IMR-90 (cell line): Measurements from ENCODE around the gene DAAM1. TPM values are rescaled to one million over a fixed set of nuclear protein-coding genes. Genes with fewer than 3 reads are reported as not detected.

ENCODE experiments used
- ATAC-seq: fragments of 200-7000 bp; cut with Tn5 transposase; 2 replicates; pipeline ENCODE4 v1.9.1; 2020; ENCODE audit warnings: low read depth, mild to moderate bottlenecking, moderate library complexity
- BruUV-seq: library from RNA; stranded (reverse); fragments of 400-500 nt; replicated peaks from 2 replicates; lab custom pipeline; 2021; lab: Mats Ljungman, UMichigan
- CTCF ChIA-PET: fragments of 300-600 bp; formaldehyde crosslinking; extraction: SDS; loops from one replicate; lab custom pipeline; 2021; ENCODE audit warnings: antibody characterized with exemption; lab: Yijun Ruan, JAX
- POLR2A ChIA-PET: fragments of 300-600 bp; sonication (Branson Sonifier 250); formaldehyde crosslinking; loops from one replicate; lab custom pipeline; 2022; ENCODE audit warnings: antibody characterized with exemption; ENCODE audit not compliant: unreplicated experiment; lab: Charles Lee
- DNase-seq: peaks from one replicate; pipeline ENCODE4 v3.0.0; 2013
- H2AFZ ChIP-seq: replicated peaks from 2 replicates; pipeline ENCODE3; 2013; ENCODE audit warnings: low read length, mild to moderate bottlenecking; ENCODE audit not compliant: poor library complexity
- H2AK5ac ChIP-seq: 2 replicates; pipeline ENCODE4 v1.6.1; 2013; ENCODE audit warnings: low read depth, low read length, inconsistent platforms
- H2AK9ac ChIP-seq: replicated peaks from 2 replicates; pipeline ENCODE3; 2013; ENCODE audit warnings: mild to moderate bottlenecking, low read depth, low read length, moderate library complexity; ENCODE audit not compliant: poor library complexity
- H2BK120ac ChIP-seq: 2 replicates; pipeline ENCODE4 v1.6.1; 2013; ENCODE audit warnings: low read depth, low read length, inconsistent platforms
- H2BK15ac ChIP-seq: 3 replicates; pipeline ENCODE4 v1.6.1; 2013; ENCODE audit warnings: low read depth, low read length, inconsistent platforms
- H2BK20ac ChIP-seq: 2 replicates; pipeline ENCODE4 v1.6.1; 2013; ENCODE audit warnings: low read depth, mild to moderate bottlenecking, inconsistent platforms, low read length, moderate library complexity
- H2BK5ac ChIP-seq: 2 replicates; pipeline ENCODE4 v1.6.1; 2013; ENCODE audit warnings: mild to moderate bottlenecking, low read depth, low read length, inconsistent platforms; ENCODE audit not compliant: poor library complexity, severe bottlenecking
- H3K14ac ChIP-seq: replicated peaks from 2 replicates; pipeline ENCODE4 v1.6.1; 2013; ENCODE audit warnings: low read depth, low read length, inconsistent platforms
- H3K18ac ChIP-seq: 2 replicates; pipeline ENCODE4 v1.6.1; 2013; ENCODE audit warnings: low read depth, low read length, control low read depth
- H3K23ac ChIP-seq: 2 replicates; pipeline ENCODE4 v1.6.1; 2013; ENCODE audit warnings: low read depth, low read length, inconsistent platforms
- H3K27ac ChIP-seq: 2 replicates; pipeline ENCODE4 v1.5.1; 2013; ENCODE audit warnings: mild to moderate bottlenecking, control low read depth, low read length; ENCODE audit not compliant: insufficient read depth
- H3K27me3 ChIP-seq: 2 replicates; pipeline ENCODE4 v1.6.1; 2013; ENCODE audit warnings: low read length; ENCODE audit not compliant: control insufficient read depth, insufficient read depth
- H3K36me3 ChIP-seq: 2 replicates; pipeline ENCODE4 v1.6.1; 2013; ENCODE audit warnings: low read length, mixed read lengths; ENCODE audit not compliant: control insufficient read depth, insufficient read depth
- H3K4ac ChIP-seq: 2 replicates; pipeline ENCODE4 v1.6.1; 2013; ENCODE audit warnings: low read depth, low read length, inconsistent platforms
- H3K4me1 ChIP-seq: 2 replicates; pipeline ENCODE4 v1.6.1; 2013; ENCODE audit warnings: low read length, mixed read lengths; ENCODE audit not compliant: control insufficient read depth, insufficient read depth
- H3K4me2 ChIP-seq: 2 replicates; pipeline ENCODE4 v1.6.1; 2013; ENCODE audit warnings: low read depth, mild to moderate bottlenecking, control low read depth, low read length, moderate library complexity
- H3K4me3 ChIP-seq: 2 replicates; pipeline ENCODE4 v1.5.1; 2013; ENCODE audit warnings: low read depth, mild to moderate bottlenecking, control low read depth, low read length, moderate library complexity; ENCODE audit not compliant: insufficient read depth
- H3K56ac ChIP-seq: 2 replicates; pipeline ENCODE4 v1.6.1; 2013; ENCODE audit warnings: low read length, inconsistent platforms; ENCODE audit not compliant: insufficient read depth; ENCODE audit errors: extremely low read depth
- H3K79me1 ChIP-seq, 2 experiments: 2 replicates each; pipeline ENCODE4 v1.6.1; 2013; ENCODE audit warnings: low read length in 2 of 2, inconsistent platforms in 1 of 2, low read depth in 1 of 2
- H3K9ac ChIP-seq: 2 replicates; pipeline ENCODE4 v1.6.1; 2013; ENCODE audit warnings: low read depth, low read length, control low read depth
- H3K9me1 ChIP-seq: 2 replicates; pipeline ENCODE4 v1.6.1; 2013; ENCODE audit warnings: low read length, inconsistent platforms; ENCODE audit not compliant: insufficient read depth
- H3K9me3 ChIP-seq: 2 replicates; pipeline ENCODE4 v1.6.1; 2013; ENCODE audit warnings: low read length; ENCODE audit not compliant: control insufficient read depth, insufficient read depth
- H4K20me1 ChIP-seq: 2 replicates; pipeline ENCODE4 v1.6.1; 2013; ENCODE audit warnings: low read length, inconsistent platforms; ENCODE audit not compliant: insufficient read depth
- H4K5ac ChIP-seq: 2 replicates; pipeline ENCODE4 v1.6.1; 2013; ENCODE audit warnings: mild to moderate bottlenecking, low read depth, low read length, control low read depth
- H4K8ac ChIP-seq, 2 experiments: 2 replicates each; pipeline ENCODE4 v1.6.1; 2013; ENCODE audit warnings: low read depth in 2 of 2, low read length in 2 of 2, control low read depth in 1 of 2, inconsistent platforms in 1 of 2
- H4K91ac ChIP-seq: 2 replicates; pipeline ENCODE4 v1.6.1; 2013; ENCODE audit warnings: low read depth, low read length, inconsistent platforms; ENCODE audit not compliant: insufficient read depth
- MAFK ChIP-seq: IDR thresholded peaks from 2 replicates; pipeline ENCODE4 v1.6.1; 2012; ENCODE audit warnings: low read depth, low read length, improper control_type of control experiment
- MAZ ChIP-seq: IDR thresholded peaks from 2 replicates; pipeline ENCODE4 v1.6.1; 2012; ENCODE audit warnings: low read depth, mild to moderate bottlenecking, low read length, improper control_type of control experiment, moderate library complexity, borderline replicate concordance
- WGBS, 2 experiments: methylation state at CpG; one replicate each; pipeline versions ENCODE4 v1.1.5 to v1.1.7; 2013; ENCODE audit warnings: missing lambda C conversion rate in 2 of 2; ENCODE audit not compliant: insufficient read length in 1 of 2; ENCODE audit errors: extremely low coverage in 2 of 2; 5-methylcytosine and 5-hydroxymethylcytosine counted together
- dilution Hi-C: fragments of 300-500 bp; cut with HindIII; formaldehyde crosslinking; loops from one replicate; pipeline ENCODE4 v1.14.3; 2018; ENCODE audit warnings: low sequenced_read_pairs; ENCODE audit not compliant: unreplicated experiment
- in situ Hi-C: fragments of 300-500 bp; cut with MboI; formaldehyde crosslinking; loops from 3 replicates; pipeline ENCODE4 v1.14.3; 2019; ENCODE audit warnings: low sequenced_read_pairs, inconsistent platforms, mixed read lengths
- intact Hi-C: fragments of 100-400 bp; cut with micrococcal nuclease; formaldehyde crosslinking; loops from 2 replicates; pipeline ENCODE4 v1.10.0; 2022
- polyA plus RNA-seq, 3 experiments: library from polyadenylated mRNA; depleted of rRNA; stranded (reverse); fragments of >200 nt; gene quantifications; 2 replicates each; pipeline ENCODE4 v1.2.3, GENCODE V29; 2012; ENCODE audit warnings: low replicate concordance in 1 of 3
- total RNA-seq: library from RNA; depleted of rRNA; stranded (reverse); fragments of >200 nt; gene quantifications from 2 replicates; pipeline ENCODE4 v1.2.3, GENCODE V29; 2012

The DAAM1 gene
- total and polyA plus RNA-seq, 2 of the 4 experiments (the other 2 are of a cell fraction), result 4.8 to 5.4 TPM

- Histone ChIP-seq H2BK20ac (no peak overlapping the region), H3K79me1 (no peaks in the 10 kb centered on the region), H3K23ac (no peak overlapping the region), H3K27ac (no peak overlapping the region), H3K4me3 (no peak overlapping the region), H3K27me3 (no peaks in the 10 kb centered on the region), H3K9ac (no peak overlapping the region), H3K4ac (no peak overlapping the region), H2BK15ac (no peak overlapping the region), H2BK5ac (no peak overlapping the region), H4K8ac (no peak overlapping the region), H4K91ac (no peak overlapping the region), H2BK120ac (no peak overlapping the region), H3K9me3 (no peaks in the 10 kb centered on the region), H3K4me1 (peaks cover 2% of the 10 kb centered on the region), H3K56ac (no peak overlapping the region), H3K9me1 (peaks cover 2% of the 10 kb centered on the region; the same call in 1 of the 2 replicates), H2AFZ (no peak overlapping the region), H3K14ac (no peak overlapping the region), H2AK5ac (no peak overlapping the region), H3K18ac (no peak overlapping the region; the same call in 1 of the 2 replicates), H3K36me3 (no peaks in the 10 kb centered on the region), H3K4me2 (no peak overlapping the region), H4K5ac (no peak overlapping the region), H2AK9ac (no peak overlapping the region), H4K20me1 (no peaks in the 10 kb centered on the region)
- no peak for ATAC-seq
- POLR2A ChIA-PET, result interaction anchor here (1.0 kb wide), 1 partner anchor 11 kb away, joined by 3 read pairs; no protein-coding TSS in a partner anchor
- no CpG with 5 or more reads among the region's 6 CpGs for WGBS, 2 experiments
- CTCF ChIA-PET, result interaction anchor here (0.6 kb wide), 2 partner anchors 202 to 1547 kb away, joined by 3 to 5 read pairs; no protein-coding TSS in a partner anchor
- BruUV-seq, result no TSS peak
- intact Hi-C loops (no loop called here), dilution Hi-C loops (no loop called here), in situ Hi-C loops (no loop called here)
- TF ChIP-seq MAFK (no peak), MAZ (no peak)
- DNase-seq, result no peak
Observed at GRCh38 chr14:59339524-59340330, 151.3 kb downstream of the DAAM1 start.
